Uterus (tissue), 4 donors: ENCODE results near the gene SLC17A2. TPM values are rescaled to one million over a fixed set of nuclear protein-coding genes. Genes with fewer than 3 reads are reported as not detected.

Experiments used
- DNase-seq, 2 donors: peaks; one replicate each; pipeline ENCODE4 v3.0.0-alpha.2; 2019 to 2020
- H3K27ac ChIP-seq, 2 donors: fragments of 200-600 bp; sonication (generic); 1 replicate in 1 of 2; 2 replicates in 1 of 2; pipeline ENCODE4 v1.5.1; 2016 to 2018
- H3K27me3 ChIP-seq, 2 donors: fragments of 200-600 bp; sonication (generic); one replicate each; pipeline ENCODE4 v1.5.1; 2018 to 2019; ENCODE audit warnings: control low read depth in 1 of 2
- H3K36me3 ChIP-seq, 2 donors: fragments of 200-600 bp; sonication (generic); one replicate each; pipeline ENCODE4 v1.5.1; 2019; ENCODE audit warnings: control low read depth in 1 of 2
- H3K4me1 ChIP-seq, 2 donors: fragments of 200-600 bp; sonication (generic); one replicate each; pipeline ENCODE4 v1.5.1; 2018 to 2019; ENCODE audit warnings: control low read depth in 1 of 2
- H3K4me3 ChIP-seq, 2 donors: fragments of 200-600 bp; sonication (generic); 1 replicate in 1 of 2; 2 replicates in 1 of 2; pipeline ENCODE4 v1.5.1; 2018 to 2019; ENCODE audit warnings: mild to moderate bottlenecking in 1 of 2
- H3K9me3 ChIP-seq, 2 donors: fragments of 200-600 bp; sonication (generic); one replicate each; pipeline ENCODE4 v1.5.1; 2019; ENCODE audit warnings: control low read depth in 1 of 2
- CTCF ChIP-seq, 4 experiments: fragments of 200-600 bp in 2 of 4; fragments of 450-650 bp in 2 of 4; sonication (generic) in 2 of 4; IDR thresholded peaks; one replicate each; pipeline ENCODE4 v1.5.1; 2016 to 2019; ENCODE audit warnings: antibody characterized with exemption in 4 of 4, mild to moderate bottlenecking in 2 of 4, moderate library complexity in 1 of 4
- POLR2A ChIP-seq, 2 donors: fragments of 450-650 bp; IDR thresholded peaks; one replicate each; pipeline ENCODE4 v1.6.1; 2016; ENCODE audit warnings: antibody characterized with exemption in 2 of 2, mild to moderate bottlenecking in 1 of 2, moderate library complexity in 1 of 2
- intact Hi-C: fragments of 100-400 bp; cut with DNase I; formaldehyde crosslinking; loops from one replicate; pipeline ENCODE4 v1.15.1; 2023; ENCODE audit warnings: low total_unique reads
- total RNA-seq, 4 donors: library from RNA; depleted of rRNA in 3 of 4; stranded (reverse); fragments of >200 nt in 3 of 4; gene quantifications; one replicate each; pipeline versions ENCODE4 v1.1.0 to v1.2.4, GENCODE V29; 2014 to 2023
- donor health status: DM: yes; HTN: yes; CAD: no.

SLC17A2 gene
- total RNA-seq, 4 donors from 2014 or later: not detected

GRCh38 chr6:25875926-25876602, 54.4 kb downstream of the SLC17A2 start:
- Histone ChIP-seq H3K36me3 (no peaks in the 10 kb centered on the region), H3K27ac (no peak overlapping the region), H3K9me3 (no peaks in the 10 kb centered on the region), H3K4me3 (no peak overlapping the region), H3K27me3 (no peaks in the 10 kb centered on the region), H3K4me1 (no peaks in the 10 kb centered on the region)
- TF ChIP-seq POLR2A (IDR thresholded peaks at IDR 0.05) (no peak), CTCF (IDR thresholded peaks at IDR 0.05) (no peak)
- no peak for DNase-seq
- intact Hi-C loops: no loop called here

- DNase-seq: no peak
- no peaks in the 10 kb centered on the region for H3K9me3 ChIP-seq
- intact Hi-C loops: no loop called here
- TF ChIP-seq POLR2A (IDR thresholded peaks at IDR 0.05) (no peak), CTCF (IDR thresholded peaks at IDR 0.05) (no peak)
- no peaks in the 10 kb centered on the region for H3K4me1 ChIP-seq
- no peak overlapping the region for H3K4me3 ChIP-seq
- H3K27me3 ChIP-seq: no peaks in the 10 kb centered on the region
- H3K27ac ChIP-seq: no peak overlapping the region
- no peaks in the 10 kb centered on the region for H3K36me3 ChIP-seq
Measured at GRCh38 chr6:25875563-25875905, 55.0 kb downstream of the SLC17A2 start.

GRCh38 chr6:25874822-25875562, 55.5 kb downstream of the SLC17A2 start:
- no peak for DNase-seq
- no peak overlapping the region for H3K4me3 ChIP-seq
- H3K27ac ChIP-seq: no peak overlapping the region
- H3K9me3 ChIP-seq: no peaks in the 10 kb centered on the region
- H3K4me1 ChIP-seq: no peaks in the 10 kb centered on the region
- no peak for TF ChIP-seq CTCF (IDR thresholded peaks at IDR 0.05)
- no peak for TF ChIP-seq POLR2A (IDR thresholded peaks at IDR 0.05)
- H3K36me3 ChIP-seq: no peaks in the 10 kb centered on the region
- intact Hi-C loops: no loop called here
- no peaks in the 10 kb centered on the region for H3K27me3 ChIP-seq

GRCh38 chr6:25874118-25874517, 56.4 kb downstream of the SLC17A2 start, which contains the start of gene SLC17A3:
TSS of gene SLC17A3 (minus strand) at chr6:25874243. CDS start at chr6:25868387, 5,856 bp downstream.
- H3K27ac ChIP-seq: no peak within 1 kb of the TSS
- no peaks in the 10 kb centered on the region for H3K27me3 ChIP-seq
- intact Hi-C loops: no loop called here
- H3K4me1 ChIP-seq: no peaks in the 10 kb centered on the region
- TF ChIP-seq CTCF (IDR thresholded peaks at IDR 0.05): no peak
- no peak for TF ChIP-seq POLR2A (IDR thresholded peaks at IDR 0.05)
- DNase-seq: no peak
- H3K36me3 ChIP-seq: no peaks in the 10 kb centered on the region
- H3K4me3 ChIP-seq: no peak within 1 kb of the TSS
- H3K9me3 ChIP-seq: no peaks in the 10 kb centered on the region

- Histone ChIP-seq H3K4me3 (no peak overlapping the region), H3K4me1 (no peaks in the 10 kb centered on the region), H3K9me3 (no peaks in the 10 kb centered on the region), H3K27ac (no peak overlapping the region), H3K27me3 (no peaks in the 10 kb centered on the region), H3K36me3 (no peaks in the 10 kb centered on the region)
- no peak for DNase-seq
- intact Hi-C loops: no loop called here
- no peak for TF ChIP-seq CTCF (IDR thresholded peaks at IDR 0.05)
- no peak for TF ChIP-seq POLR2A (IDR thresholded peaks at IDR 0.05)
Measured at GRCh38 chr6:25872814-25873213, 57.7 kb downstream of the SLC17A2 start.
